Inferior parietal cortex (tissue), 1 donor: ENCODE data around the gene FOXP1.

ENCODE experiments used
- DNase-seq: peaks from one replicate; pipeline ENCODE4 v3.0.0-alpha.2; 2016; ENCODE audit errors: extremely low spot score

Gene FOXP1

GRCh38 chr3:71180524-71180923, 403.0 kb downstream of the FOXP1 start:
- DNase-seq = no peak

- DNase-seq = no peak
These were observed 406.2 kb downstream of the FOXP1 start for GRCh38 chr3:71177375-71177774.

- no peak for DNase-seq
These were observed 407.2 kb downstream of the FOXP1 start for GRCh38 chr3:71176366-71176765.

DNA sequence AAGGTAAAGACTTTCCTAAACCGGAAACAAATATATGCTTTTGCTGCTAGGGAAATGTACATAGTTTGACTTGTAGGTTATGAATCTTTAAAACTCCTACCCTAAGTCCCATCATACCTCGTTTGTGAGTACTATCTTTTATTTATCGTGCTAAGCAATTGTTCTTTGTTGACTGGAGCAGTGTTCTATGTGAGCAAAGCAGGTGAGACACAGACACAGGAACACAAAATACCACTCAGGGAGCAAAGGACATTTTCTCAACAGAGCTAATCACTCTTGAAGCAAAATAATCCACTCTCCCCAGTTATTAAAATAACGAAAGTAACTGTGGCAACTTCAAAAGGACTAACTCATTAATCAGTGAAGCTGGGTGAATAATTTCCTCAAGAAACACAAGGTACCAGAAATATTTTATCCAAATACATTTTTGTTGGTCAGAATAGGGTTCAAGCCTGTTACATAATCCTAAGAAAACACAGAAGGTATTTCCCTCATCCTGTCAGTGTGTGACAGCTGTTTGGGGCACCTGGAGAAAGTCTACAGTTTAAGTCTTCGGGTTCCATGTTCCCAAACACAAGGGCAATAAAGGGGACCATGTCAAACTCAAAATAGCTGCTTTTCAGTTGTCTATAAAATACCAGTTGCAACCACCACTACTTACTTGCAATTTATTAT, 407.7 kb downstream of the FOXP1 start:
- no peak for DNase-seq

GRCh38 chr3:71172951-71173350, 410.6 kb downstream of the FOXP1 start:
- no peak for DNase-seq

DNA sequence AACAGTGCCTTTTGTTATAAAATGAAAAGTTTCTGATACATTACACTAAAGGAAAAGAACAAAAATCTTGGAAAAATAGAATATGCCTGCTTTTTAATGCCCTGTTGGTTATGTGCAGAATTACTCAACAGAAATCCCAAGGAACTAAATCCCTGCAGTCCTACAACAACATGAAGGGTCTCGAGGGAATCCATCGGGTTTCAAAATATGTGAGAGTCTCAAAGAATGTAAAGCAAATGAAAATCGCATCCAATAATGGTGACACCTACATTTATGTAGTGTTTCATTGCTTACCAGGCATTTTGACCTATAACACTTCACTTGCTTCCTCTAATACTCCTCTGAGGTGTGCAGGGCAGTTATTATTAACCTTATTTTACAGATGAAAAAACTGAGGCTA, 411.3 kb downstream of the FOXP1 start:
- no peak for DNase-seq

DNA sequence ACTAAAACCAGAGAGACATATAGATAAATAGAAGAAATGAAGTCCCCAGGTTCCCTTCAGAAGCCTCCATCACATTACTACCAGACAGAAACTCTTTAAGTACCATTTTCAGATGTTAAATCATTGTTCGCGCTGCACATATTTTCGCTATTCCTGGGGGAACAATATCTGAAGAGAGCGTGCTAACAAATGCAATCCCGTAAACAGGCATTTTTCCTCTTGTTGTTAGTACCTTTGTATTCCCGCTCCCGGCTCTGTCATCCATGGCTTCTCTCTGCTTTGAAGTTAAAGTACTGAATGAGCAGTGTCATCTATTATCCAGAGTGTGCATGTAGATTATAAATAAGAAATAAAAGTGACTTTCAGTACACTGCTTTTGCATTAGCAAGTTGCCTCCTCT, 412.3 kb downstream of the FOXP1 start:
- no peak for DNase-seq

GRCh38 chr3:71168880-71169411, 414.6 kb downstream of the FOXP1 start:
- DNase-seq = peak; percentile 45

- no peak for DNase-seq
These were observed 415.3 kb downstream of the FOXP1 start for GRCh38 chr3:71168121-71168721.

- no peak for DNase-seq
These were observed 416.9 kb downstream of the FOXP1 start for GRCh38 chr3:71166339-71167240.

GRCh38 chr3:71164881-71165280, 418.6 kb downstream of the FOXP1 start:
- DNase-seq = no peak

GRCh38 chr3:71163198-71163918, 420.2 kb downstream of the FOXP1 start:
- no peak for DNase-seq

- no peak for DNase-seq
These were observed 421.3 kb downstream of the FOXP1 start for GRCh38 chr3:71162221-71162620.

GRCh38 chr3:71160785-71161546, 422.6 kb downstream of the FOXP1 start:
- DNase-seq = no peak

DNA sequence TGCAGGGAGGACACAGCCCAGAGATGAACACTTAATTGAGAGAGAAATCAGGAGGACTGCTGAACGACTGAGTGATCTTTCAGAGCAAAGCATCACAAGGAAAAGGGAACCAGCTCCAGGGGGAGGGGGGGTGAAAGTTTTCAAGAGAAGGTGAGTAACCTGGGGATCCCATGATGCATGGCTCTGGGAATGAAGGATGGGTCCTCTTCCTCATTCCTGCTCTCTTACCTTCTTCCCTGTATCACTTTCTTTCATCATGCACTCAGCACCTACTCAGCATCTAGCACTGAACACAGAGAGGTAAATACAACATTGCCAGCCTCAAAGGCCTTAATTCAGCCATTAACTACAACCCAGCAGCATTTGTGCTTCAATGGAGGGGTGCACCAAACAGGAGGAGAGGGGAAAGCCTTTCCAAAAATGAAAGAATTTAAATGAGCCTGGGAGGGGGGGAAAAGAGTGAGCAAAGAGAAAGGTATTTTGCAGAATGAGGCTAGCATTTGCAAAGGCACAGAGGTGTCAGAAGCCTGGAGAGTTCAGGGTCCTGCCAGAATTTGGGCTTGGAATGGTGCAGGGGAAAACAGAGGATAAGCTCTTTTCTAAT, 427.4 kb downstream of the FOXP1 start:
- DNase-seq = no peak

- no peak for DNase-seq
These were observed 428.7 kb downstream of the FOXP1 start for GRCh38 chr3:71154846-71155245.

GRCh38 chr3:71153713-71154112, 429.8 kb downstream of the FOXP1 start:
- no peak for DNase-seq

DNA sequence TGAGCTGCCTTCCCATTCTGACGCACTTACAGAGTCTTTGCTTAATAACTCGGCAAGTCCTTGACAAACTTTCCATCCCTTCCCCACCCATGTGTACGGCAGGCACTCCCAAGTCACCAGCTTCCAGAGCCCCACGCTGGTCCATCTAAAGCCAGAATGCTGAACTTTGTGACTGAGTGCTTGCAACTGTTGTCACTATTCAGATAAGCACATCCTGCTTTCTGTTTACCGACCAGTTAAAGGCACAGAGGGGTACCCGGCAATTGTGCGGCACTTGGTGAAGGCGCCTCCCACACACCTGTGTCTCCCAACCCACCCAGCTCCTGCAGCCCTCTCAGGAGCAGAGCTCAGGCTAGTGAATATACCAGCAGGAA, 430.6 kb downstream of the FOXP1 start:
- DNase-seq = no peak

GRCh38 chr3:71152039-71152891, 431.3 kb downstream of the FOXP1 start:
- DNase-seq = no peak
